HG03521 (cell line): ENCODE results near the gene NCOR1.
"Not testable (repeated sequence)": the region's sequence is repeated elsewhere in the genome, so short reads cannot be mapped to it uniquely, and the experiment has no call there.

Source experiments
- ATAC-seq: cut with Tn5 transposase; IDR thresholded peaks from one replicate; pipeline ENCODE4 v1.9.1; 2021; ENCODE audit warnings: mild to moderate bottlenecking, moderate library complexity; ENCODE audit not compliant: unreplicated experiment

NCOR1 gene

GRCh38 chr17:16215965-16216316 lies 607 bp upstream of the NCOR1 start:
- ATAC-seq: peak; percentile 1

GRCh38 chr17:16215002-16215272 lies 397 bp downstream of the NCOR1 start:
- ATAC-seq: peak; percentile 35

DNA sequence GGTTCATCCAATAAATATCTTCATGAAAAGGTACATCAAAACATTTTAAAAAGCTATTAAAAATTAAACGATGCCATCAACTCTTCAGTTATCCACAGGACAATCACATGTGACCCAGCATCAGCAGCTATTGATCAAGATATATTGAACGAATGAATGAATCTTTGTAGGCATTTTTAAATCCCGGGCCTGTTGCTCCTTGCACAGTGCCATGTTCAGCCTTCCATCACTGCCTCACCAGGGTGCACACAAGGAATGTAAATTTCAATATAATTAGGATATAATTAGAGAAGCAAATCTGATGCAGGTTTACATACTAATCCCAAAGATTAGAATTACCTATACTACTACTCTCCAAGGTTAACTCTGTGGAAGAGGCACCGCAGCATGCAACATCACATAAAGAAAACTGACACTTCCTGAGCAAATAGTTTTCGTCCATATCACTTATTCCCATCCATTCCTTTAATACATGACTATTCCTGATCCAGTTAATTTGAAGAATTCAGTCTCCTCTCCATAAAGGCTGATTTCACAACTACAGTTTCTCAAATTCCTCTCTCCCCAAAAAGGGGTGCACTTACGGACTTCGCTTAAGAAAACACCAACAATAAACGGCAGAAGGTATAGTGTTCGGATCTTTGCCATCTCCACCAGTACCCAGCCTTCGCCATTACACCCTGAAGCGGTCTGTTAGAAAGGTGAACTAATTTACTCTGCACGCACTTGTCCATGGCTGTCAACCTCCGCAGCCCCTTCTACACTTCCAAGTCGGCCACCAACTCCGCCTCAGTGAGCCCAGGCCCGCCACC lies 938 bp downstream of the NCOR1 start:
- peak; percentile 5 for ATAC-seq

- ATAC-seq: no peak
Measured at GRCh38 chr17:16212793-16213192, 2.5 kb downstream of the NCOR1 start.

- no peak for ATAC-seq
Measured at GRCh38 chr17:16211590-16211989, 3.7 kb downstream of the NCOR1 start.

DNA sequence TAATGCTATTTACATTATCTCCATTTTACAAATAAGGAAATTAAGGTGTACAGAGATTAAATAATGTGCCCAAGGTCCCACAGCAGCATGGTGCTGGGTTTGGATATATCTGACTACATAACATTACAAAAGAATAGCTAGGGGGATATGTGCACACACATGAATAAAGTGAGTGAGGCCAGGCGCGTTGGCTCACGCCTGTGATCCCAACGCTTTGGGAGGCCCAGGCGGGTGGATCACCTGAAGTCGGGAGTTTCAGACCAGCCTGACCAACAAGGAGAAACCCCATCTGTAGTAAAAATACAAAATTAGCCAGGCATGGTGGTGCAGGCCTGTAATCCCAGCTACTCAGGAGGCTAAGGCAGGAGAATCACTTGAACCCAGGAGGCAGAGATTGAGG lies 10.6 kb downstream of the NCOR1 start:
- not testable (repeated sequence) for ATAC-seq

- not testable (repeated sequence) for ATAC-seq
Measured at GRCh38 chr17:16202554-16203500, 12.5 kb downstream of the NCOR1 start.

- ATAC-seq: not testable (repeated sequence)
Measured at GRCh38 chr17:16201693-16202131, 13.6 kb downstream of the NCOR1 start.

DNA sequence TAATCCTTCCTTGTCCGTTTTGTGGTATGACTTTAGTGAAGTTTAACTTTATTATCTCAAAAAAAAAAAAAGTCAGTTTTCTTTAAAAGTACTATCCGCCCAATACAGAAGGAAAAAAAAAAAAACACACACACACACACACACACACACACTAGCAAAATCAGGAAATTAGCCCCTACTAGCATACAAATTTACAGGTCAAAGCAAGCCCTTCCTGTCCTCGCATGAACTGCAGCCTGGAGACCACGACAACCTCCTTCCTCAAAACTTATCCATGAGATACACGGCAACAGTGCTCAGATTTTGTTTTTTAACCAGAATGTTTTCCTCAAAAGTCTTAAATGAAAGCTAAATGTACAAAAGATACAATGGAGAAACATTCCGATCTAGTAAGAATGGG lies 16.2 kb downstream of the NCOR1 start:
- no peak for ATAC-seq

DNA sequence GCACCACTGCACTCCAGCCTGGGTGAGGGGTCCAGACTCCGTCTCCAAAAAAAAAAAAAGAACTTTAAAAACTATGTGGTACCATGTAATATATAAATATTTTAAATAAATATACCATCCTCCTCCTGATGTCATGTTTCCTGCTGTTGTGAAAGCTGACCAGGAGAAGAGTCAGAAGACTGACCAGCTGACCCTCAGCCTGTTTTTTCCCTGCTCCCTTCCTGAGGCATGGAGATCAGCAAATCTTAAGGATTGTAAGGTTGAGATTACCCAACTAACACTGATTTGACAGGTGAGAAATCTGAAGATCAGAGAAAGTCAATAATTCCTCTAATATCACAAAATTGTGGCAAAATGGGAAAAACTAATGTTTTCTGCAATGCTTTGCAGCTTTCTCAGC lies 18.1 kb downstream of the NCOR1 start:
- no peak for ATAC-seq

GRCh38 chr17:16194307-16194835 lies 21.0 kb downstream of the NCOR1 start:
- ATAC-seq: not testable (repeated sequence)

GRCh38 chr17:16191604-16192003 lies 23.7 kb downstream of the NCOR1 start:
- no peak for ATAC-seq

DNA sequence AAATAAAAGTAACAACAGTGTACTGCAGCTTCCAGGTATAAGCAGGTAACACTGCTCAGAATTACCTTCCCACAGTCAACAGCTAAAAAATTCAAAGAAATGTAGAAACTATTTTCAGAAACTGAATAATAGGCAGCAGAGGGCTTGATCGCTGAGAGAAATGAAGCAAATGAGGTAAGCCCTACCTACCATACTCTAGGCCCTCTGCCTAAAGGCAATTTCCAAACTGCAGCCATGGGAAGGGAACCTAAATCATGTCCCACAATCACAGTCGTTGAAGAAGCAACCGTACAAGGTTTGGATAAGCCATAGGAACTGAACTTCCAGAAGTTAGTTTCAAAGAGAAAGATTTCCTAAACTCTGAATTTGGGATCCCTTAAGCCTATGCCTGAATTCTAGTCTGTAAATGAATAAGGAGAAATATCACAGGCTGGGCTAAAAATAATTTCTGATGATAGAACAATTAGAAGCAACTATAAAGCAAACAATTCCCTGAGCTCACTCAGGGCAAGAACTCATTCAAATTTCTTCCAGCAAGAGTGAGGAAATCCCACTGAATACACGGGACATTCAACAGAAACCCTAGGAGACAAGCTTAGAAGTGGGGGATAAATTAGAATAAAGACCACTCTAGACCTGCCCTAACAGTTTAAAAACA lies 24.5 kb downstream of the NCOR1 start:
- ATAC-seq: no peak

DNA sequence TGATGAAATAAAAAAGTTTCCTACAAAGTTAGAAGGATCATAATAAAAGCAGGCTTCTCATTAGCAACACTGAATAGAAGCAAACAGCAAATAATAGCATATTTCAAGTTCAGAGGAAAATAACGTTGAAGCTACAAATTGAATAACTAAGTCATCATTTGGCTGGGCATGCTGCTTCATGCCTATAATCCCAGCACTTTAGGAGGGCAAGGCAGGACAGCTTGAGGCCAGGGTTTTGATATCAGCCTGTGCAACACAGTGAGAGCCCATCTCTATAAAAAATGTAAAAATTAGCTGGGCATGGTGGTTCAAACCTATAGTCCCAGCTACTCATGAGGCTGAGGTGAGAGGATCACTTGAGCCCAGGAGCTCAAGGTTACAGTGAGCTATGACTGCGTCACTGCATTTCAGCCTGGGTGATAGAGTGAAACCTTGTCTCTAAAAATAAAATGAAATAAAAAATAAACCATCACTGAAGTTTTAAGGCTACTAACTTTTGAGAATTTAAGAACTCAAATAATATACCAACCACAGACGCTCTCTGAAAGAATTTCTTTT lies 25.5 kb downstream of the NCOR1 start:
- ATAC-seq: no peak

DNA sequence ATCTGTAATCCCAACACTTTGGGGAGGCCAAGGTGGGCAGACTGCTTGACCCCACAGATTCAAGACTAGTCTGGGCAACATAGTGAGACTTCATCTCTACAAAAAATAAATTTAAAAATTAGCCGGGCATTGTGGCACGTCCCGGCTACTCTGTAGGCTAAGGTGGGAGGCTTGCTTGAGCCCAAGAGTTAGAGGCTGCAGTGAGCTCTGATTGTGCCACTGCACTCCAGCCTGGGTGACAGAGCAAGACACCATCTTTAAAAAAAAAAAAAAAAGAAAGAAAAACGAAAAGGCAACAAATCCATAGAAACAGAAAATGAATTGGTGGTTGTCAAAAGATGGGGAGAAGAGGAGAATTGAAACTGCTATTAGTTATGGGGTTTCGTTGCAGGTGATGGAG lies 27.7 kb downstream of the NCOR1 start:
- no peak for ATAC-seq

DNA sequence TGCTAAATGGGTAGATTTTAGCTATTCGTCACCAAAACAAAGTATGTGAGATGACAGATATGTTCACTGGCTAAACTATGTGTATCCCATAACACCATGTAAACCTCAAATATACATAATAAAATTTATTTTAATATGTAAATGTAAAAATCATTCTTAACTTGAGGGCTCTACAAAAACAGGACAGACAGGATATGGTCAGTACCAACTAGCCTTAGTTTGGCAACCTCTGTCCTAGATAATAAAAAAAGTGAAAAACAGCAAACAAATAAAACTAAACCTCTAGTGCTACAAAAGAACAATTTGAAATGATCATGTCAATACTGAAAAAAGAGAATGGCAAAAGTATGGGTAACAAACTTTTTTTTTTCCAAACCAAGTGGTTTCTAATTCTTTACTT lies 33.8 kb downstream of the NCOR1 start:
- no peak for ATAC-seq

GRCh38 chr17:16178836-16179235 lies 36.5 kb downstream of the NCOR1 start:
- ATAC-seq: no peak

DNA sequence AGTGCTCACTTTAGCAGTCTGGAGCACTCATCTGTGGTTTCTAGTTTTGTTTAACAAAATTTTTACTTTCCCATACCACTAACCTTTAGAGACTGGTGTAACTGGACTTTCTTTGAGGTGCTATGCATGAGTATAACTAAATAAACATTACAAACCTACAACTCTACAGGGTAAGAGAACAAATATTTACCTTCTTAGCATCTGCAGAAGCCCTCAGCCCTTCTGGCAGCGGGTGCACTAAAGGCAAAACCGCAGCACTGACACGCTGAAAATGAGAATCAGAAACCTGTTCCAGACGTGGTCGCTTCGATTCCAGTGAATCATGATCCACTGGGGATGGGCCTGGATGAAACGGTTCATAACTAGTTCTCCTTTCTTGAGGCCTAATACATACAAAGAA lies 43.7 kb downstream of the NCOR1 start:
- no peak for ATAC-seq

DNA sequence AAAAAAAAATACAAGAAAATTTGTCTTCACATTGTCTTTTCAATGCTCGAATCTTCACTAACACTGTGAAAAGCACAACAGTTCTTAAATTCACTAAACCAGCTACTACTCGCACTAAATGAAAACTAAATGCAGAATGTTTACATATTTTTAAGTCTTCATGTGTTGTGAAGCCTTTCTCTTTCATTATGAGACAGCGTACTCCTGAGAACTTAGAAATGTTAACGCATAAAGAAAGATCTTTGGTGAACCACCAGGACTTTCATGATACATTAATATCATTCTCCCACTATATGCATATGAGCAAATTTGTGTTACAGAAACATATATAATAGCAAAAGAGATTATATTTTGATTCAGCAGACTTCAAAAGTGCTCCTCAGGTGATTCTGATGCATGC lies 48.6 kb downstream of the NCOR1 start:
- not testable (repeated sequence) for ATAC-seq

DNA sequence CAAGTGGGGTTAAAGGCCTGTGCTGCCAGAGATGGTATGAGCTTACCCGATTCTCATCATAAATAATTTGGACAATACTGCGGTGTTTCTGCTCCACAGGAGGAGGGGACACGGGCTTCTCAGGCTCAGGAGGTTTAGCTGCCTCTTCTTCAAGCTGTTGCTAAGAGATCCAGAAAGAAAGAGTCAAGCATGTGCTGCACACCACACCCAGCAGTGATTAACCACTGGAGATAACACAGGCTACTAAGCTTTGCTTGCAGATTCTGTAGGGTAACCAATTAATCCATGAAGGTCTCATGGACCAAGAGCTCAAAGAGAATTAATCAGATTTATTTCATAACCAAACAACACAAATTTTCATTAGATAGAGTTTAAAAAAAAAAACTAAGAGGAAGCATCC lies 56.6 kb downstream of the NCOR1 start:
- ATAC-seq: no peak

DNA sequence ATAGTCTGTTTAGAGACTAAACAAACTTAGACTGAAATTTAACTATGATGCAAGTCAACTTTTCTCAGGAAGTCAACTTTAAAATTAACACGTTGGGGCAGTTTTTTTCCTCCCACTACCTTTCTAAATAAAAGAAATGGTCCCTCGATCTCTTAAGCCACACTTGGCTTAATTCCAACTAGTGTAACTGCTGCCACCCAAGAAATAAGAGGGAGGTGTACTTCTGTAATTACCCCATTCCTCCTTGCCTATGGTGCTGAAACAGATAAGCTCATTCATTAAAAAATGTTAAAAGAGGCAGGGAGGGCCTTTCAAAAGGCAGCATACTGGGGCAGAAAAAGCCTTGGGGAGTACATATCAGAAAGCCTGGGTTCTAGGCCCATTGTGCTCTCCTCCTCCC lies 59.8 kb downstream of the NCOR1 start:
- ATAC-seq: no peak
